Stimulated activated CD4-positive, alpha-beta T cell treated with anti-CD3 and anti-CD28 coated beads, Interleukin-12 subunit alpha, Interleukin-12 subunit beta, amount 100 ng/mL, for 4 hours (primary cell): Measurements from ENCODE around the gene EEFSEC.

Source experiments
- DNase-seq: peaks from one replicate; pipeline ENCODE4 v3.0.0-alpha.2; 2020

Gene EEFSEC

GRCh38 chr3:128339491-128340012 lies 186.3 kb downstream of the EEFSEC start:
- DNase-seq, result no peak

GRCh38 chr3:128340198-128340903 lies 187.1 kb downstream of the EEFSEC start:
- no peak for DNase-seq

DNA sequence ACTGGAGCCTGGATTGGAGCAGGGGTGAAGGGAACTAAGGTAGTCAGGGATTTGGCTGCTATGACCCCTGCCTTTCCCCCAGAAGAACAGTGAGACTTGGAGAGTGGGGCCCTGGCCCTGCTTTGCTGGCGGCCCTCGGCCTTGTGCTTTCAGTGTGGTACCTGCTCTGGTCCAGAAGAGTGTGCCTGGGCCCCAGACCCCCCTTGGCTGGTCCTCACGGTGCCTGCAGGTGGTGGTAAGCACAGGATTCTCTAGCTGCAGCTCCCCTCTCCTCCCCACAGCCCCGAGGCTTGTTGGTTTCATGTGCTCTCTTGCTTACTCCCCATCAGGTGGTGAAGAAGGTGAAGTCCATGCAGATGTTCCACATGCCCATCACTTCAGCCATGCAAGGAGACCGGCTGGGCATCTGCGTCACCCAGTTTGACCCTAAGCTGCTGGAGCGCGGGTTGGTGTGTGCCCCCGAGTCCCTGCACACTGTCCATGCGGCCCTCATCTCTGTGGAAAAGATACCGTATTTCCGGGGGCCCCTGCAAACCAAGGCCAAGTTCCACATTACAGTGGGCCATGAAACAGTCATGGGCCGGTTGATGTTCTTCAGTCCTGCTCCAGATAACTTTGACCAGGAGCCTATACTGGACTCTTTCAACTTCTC lies 187.7 kb downstream of the EEFSEC start:
- no peak for DNase-seq

GRCh38 chr3:128341659-128342395 lies 188.5 kb downstream of the EEFSEC start:
- DNase-seq, result no peak

- no peak for DNase-seq
Observed at GRCh38 chr3:128342701-128343180, 189.5 kb downstream of the EEFSEC start.

GRCh38 chr3:128343287-128344051 lies 190.2 kb downstream of the EEFSEC start:
- no peak for DNase-seq

DNA sequence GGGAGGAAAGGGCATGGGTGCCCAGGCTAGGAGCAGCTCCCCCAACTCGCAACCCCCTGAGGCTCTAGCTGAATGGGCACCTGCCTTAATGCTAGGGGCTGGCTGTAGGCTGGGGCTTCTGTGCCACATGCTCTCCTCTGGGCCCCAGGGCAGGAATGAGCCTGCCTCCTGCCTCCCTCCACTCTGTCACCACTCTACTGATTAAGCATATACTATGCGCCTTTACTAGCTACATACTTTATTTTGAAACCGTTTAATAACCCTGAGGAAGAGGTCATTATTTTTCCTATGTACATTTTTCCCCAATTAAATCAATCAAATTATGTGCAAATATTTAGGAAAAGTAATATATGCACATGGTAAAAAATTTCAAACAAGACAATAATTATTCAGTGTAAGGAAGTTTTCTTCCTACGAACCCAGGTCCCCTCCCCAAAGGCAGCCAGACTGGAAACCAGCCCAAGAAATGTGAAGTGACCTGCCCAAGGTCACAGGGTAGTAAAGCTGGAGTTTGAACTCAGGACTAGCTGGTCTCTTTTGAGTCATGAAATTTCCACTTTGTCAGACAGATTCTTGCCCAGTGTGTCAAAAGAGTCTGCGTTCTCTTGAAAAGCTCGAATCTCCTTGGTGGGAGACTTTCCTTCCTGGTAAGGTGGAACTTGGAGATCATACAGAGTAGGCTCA lies 190.9 kb downstream of the EEFSEC start:
- no peak for DNase-seq

DNA sequence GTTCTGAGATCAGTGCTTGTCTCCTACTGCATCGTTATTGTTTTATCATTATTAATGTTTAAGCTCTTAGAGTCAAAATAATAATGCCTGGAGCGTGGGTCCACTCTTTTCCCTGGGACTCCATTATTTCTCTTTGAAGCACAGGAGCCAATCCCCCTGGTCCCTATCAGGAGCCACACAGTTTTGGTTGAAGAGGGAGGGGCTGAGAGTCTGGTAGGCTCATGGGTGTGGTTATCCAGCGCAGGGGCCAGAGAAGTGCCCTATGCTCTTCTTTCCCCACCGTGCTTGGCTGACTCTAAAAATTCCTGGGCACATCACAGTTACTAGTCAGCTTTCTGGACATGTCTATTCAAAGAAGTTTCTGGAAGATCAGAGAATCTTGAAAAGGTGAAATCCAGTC lies 191.9 kb downstream of the EEFSEC start:
- no peak for DNase-seq

DNA sequence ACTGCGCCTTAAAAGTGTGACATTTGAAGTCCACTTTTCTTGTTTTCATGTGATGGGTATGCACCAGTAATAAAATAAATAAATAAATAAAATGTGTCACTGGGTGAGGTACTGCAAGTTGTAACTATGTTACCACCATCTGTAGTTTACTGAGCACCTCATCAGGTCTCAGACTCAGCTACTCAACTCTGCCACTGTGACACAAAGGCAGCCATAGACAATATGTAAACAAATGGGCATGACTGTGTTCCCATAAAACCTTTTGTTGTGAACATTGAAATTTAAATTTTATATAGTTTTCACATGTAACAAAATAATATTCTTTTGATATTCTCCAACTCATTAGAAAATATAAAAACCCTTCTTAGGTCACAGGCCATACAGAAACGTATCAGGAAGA lies 193.3 kb downstream of the EEFSEC start:
- no peak for DNase-seq

GRCh38 chr3:128347282-128347681 lies 194.0 kb downstream of the EEFSEC start:
- DNase-seq, result no peak

DNA sequence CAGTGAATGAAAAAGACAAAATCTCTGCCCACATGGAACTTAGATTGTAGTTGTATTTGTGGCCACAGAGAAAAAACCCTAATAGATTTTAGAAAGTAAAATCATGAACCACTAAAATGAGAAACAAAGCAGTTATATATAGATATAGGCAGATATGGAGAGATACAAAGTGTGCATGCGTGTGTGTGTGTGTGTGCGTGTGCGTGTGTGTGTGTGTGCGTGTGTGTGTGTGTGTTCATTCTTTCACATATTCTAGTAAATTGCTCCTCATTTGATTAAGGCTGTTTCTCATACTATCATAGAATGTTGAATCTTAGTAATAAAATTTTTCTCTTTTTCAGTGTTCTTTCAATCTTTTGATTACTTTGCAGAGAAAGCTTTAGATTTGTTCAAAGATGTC lies 194.8 kb downstream of the EEFSEC start:
- DNase-seq, result no peak

DNA sequence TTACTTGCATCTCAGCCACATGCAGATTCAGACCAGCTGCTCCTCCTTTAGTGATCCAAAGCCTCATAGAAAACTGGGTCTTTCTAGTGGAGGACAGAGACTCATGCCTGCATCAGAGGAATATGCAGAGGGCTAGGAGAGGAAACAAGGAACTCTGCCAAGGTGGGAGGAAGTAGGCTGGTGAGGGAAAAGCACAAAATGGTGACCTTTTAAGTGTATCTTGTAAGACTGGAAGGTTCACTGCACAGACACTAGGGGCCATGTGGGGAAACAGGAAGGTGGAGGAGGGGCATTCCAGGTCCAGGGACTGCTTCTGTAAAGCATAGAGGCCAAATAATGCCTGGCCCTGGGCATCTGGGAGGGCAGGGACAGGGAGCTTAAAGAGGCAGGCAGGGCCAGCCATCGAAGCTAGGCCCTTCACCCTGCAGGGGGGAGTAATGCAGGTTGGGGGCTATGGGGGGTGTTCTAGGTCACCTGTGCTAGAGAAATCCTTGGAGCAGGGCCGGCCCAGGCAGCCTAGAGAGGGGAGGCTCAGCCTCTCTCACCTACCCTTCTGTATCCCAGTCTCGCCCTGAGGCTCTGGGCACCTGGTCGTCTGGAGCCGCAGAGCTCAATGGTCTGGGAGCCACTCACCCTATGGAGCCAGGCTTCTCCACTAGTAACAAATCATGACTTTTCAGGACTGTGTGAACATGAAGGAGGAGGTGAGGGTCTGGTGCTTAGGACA lies 195.7 kb downstream of the EEFSEC start:
- DNase-seq, result no peak

DNA sequence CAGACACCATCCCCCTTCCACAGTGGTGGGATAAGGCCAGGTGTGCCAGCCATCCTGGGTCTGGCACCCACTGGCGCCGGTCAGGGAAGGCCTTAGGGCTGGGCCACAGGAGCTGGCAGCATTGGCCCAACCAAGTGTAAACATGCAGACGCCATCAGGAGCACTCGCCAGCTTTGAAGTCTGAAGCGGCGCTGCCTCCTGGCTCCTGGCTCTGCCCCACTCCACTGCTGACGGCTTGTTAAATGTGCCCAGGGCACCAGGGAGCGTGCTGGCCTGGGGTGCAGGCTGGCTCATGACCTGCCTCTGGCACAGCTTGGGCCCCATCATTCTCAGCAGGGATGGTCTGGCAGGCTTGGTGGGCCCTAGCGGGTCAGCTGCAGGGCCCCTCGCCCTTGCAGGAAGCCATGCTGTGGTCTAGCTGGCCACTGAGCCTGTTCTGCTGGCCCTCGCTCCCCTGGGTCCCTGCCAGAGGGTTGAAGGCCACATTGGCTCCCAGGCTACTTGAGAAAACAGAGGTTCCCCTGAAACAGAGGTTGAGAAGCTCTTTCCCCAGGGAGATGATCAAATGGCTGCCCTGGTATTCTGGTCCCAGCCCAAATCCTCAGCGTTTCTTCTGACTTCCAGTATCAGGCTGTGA lies 196.8 kb downstream of the EEFSEC start:
- no peak for DNase-seq

DNA sequence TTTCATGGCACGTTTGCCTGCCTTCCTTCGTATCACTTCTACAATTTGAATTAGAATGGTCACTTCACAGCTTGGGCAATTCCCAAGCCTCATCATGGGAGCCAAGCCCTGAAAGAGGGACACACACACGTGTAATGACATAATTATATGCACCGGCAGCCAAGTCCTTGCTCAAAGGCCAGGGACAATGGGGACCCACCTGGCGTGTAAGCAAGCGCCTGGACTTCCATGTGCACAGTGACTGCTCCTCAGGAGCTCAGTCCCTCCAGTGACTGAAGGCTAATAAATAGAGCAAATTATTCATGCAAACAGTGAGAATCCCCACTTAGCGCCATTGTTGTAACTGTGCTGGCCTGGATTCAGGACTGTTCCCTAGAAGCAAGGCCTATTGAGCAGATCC lies 198.3 kb downstream of the EEFSEC start:
- DNase-seq, result no peak

- no peak for DNase-seq
Observed at GRCh38 chr3:128352326-128352725, 199.0 kb downstream of the EEFSEC start.

GRCh38 chr3:128353361-128353965 lies 200.2 kb downstream of the EEFSEC start:
- no peak for DNase-seq

GRCh38 chr3:128353991-128354687 lies 200.9 kb downstream of the EEFSEC start:
- no peak for DNase-seq

GRCh38 chr3:128354788-128355542 lies 201.7 kb downstream of the EEFSEC start:
- DNase-seq, result no peak

- no peak for DNase-seq
Observed at GRCh38 chr3:128355543-128355919, 202.2 kb downstream of the EEFSEC start.
